Measurements from ENCODE around the gene TXK.

DNA sequence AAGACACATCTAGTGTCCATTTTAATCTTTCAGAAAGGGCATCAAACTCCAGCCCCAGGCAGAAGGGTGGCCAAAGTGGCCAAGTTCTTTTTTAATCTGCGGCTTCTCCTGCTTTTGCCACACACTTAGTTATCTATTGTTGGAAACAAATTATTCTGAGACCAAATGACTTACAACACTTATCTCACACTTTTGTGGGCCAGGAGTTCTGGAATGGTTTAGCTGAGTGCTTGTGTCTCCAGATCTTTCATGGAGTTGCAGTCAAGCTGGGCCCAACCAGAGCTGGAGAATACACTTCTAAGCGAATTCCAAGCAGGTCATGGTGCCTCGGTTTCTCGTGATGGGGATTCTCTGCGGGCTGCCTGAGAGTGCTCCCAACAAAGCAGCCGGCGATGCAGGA lies 4.0 kb downstream of the TXK start:
- TF ChIP-seq, protein P1, sequence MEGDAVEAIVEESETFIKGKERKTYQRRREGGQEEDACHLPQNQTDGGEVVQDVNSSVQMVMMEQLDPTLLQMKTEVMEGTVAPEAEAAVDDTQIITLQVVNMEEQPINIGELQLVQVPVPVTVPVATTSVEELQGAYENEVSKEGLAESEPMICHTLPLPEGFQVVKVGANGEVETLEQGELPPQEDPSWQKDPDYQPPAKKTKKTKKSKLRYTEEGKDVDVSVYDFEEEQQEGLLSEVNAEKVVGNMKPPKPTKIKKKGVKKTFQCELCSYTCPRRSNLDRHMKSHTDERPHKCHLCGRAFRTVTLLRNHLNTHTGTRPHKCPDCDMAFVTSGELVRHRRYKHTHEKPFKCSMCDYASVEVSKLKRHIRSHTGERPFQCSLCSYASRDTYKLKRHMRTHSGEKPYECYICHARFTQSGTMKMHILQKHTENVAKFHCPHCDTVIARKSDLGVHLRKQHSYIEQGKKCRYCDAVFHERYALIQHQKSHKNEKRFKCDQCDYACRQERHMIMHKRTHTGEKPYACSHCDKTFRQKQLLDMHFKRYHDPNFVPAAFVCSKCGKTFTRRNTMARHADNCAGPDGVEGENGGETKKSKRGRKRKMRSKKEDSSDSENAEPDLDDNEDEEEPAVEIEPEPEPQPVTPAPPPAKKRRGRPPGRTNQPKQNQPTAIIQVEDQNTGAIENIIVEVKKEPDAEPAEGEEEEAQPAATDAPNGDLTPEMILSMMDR (IDR thresholded peaks at IDR 0.05), result no peak
- no peak for TF ChIP-seq POLR2A (IDR thresholded peaks at IDR 0.05)
